ENCODE measurements around the gene DSTYK. TPM values are rescaled to one million over a fixed set of nuclear protein-coding genes. Genes with fewer than 3 reads are reported as not detected.
A peak's percentile ranks its signal among the peaks of the same experiment; 100 is the strongest.

The DSTYK gene
- total RNA-seq, 2 experiments from 2014 or later: 10.0 to 10.7 TPM

- no peaks in the 10 kb centered on the region for H3K27me3 Mint-ChIP-seq
- intact Hi-C loops (cut with micrococcal nuclease): no loop called here
- ATAC-seq: no peak
- no peak overlapping the region for H3K27ac Mint-ChIP-seq
- ChIA-PET POLR2A (interaction anchor here (1.7 to 5.6 kb wide), 2 partner anchors 10 to 12 kb away, joined by 5 to 23 read pairs; partner anchors contain the start of gene RBBP5), CTCF (interaction anchor here (0.5 to 2.4 kb wide), 9 partner anchors 10 to 605 kb away, joined by 3 to 11 read pairs (median 3); no protein-coding TSS in a partner anchor)
- TF ChIP-seq CTCF (IDR thresholded peaks at IDR 0.05): no peak
- no peak for DNase-seq
- peaks cover 9% of the 10 kb centered on the region for H3K4me1 Mint-ChIP-seq (ENCODE audit: low read depth)
- H3K36me3 Mint-ChIP-seq (ENCODE audit: low read depth): peaks cover 34% of the 10 kb centered on the region
- no peaks in the 10 kb centered on the region for H3K9me3 Mint-ChIP-seq
- no peak overlapping the region for H3K4me3 Mint-ChIP-seq
These were observed 102.2 kb downstream of the DSTYK start for GRCh38 chr1:205109269-205109668.

GRCh38 chr1:205108464-205108863, 103.0 kb downstream of the DSTYK start:
- Mint-ChIP-seq H3K9me3 (no peaks in the 10 kb centered on the region), H3K4me3 (no peak overlapping the region), H3K36me3 (ENCODE audit: low read depth) (peaks cover 40% of the 10 kb centered on the region), H3K4me1 (ENCODE audit: low read depth) (peaks cover 9% of the 10 kb centered on the region), H3K27ac (peak overlapping the region; percentile 7), H3K27me3 (no peaks in the 10 kb centered on the region)
- intact Hi-C loops (cut with micrococcal nuclease): no loop called here
- no peak for DNase-seq
- TF ChIP-seq CTCF (IDR thresholded peaks at IDR 0.05): no peak
- ChIA-PET CTCF (interaction anchor here (1.0 to 2.4 kb wide), 6 partner anchors 9 to 148 kb away, joined by 3 to 11 read pairs (median 6); no protein-coding TSS in a partner anchor), POLR2A (interaction anchor here (0.7 to 5.6 kb wide), 2 partner anchors 12 to 22 kb away, joined by 3 to 23 read pairs; partner anchors contain the start of gene RBBP5)
- no peak for ATAC-seq

DNA sequence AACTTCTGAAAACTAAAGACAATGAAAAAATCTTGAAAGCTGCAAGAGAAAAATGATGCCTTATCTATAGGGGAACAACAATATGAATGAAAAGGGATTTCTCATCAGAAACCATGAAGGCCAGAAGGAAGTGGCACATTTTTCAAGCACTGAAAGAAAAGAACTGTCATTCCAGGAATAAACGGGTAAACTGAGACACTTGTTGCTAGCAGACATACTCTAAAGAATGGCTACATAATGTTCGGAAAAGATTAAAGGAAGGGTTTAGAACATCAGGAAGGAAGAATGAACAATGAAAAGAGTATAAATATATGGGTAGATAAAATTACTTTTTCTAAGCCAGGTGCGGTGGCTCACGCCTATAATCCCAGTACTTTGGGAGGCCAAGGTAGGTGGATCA, 104.2 kb downstream of the DSTYK start:
- no peak for DNase-seq
- TF ChIP-seq CTCF (IDR thresholded peaks at IDR 0.05): no peak
- intact Hi-C loops (cut with micrococcal nuclease): no loop called here
- ChIA-PET POLR2A (no interaction called here), CTCF (no interaction called here)
- Mint-ChIP-seq H3K9me3 (no peaks in the 10 kb centered on the region), H3K36me3 (ENCODE audit: low read depth) (peaks cover 41% of the 10 kb centered on the region), H3K27me3 (no peaks in the 10 kb centered on the region), H3K27ac (peak overlapping the region; percentile 40), H3K4me3 (no peak overlapping the region), H3K4me1 (ENCODE audit: low read depth) (peaks cover 9% of the 10 kb centered on the region)
- ATAC-seq: no peak

GRCh38 chr1:205102404-205102803, 109.1 kb downstream of the DSTYK start:
- ChIA-PET CTCF (no interaction called here), POLR2A (interaction anchor here (0.6 kb wide), 1 partner anchor 10 kb away, joined by 5 read pairs; no protein-coding TSS in a partner anchor)
- DNase-seq (no peak), ATAC-seq (no peak)
- no peak for TF ChIP-seq CTCF (IDR thresholded peaks at IDR 0.05)
- H3K4me1 Mint-ChIP-seq (ENCODE audit: low read depth): peaks cover 4% of the 10 kb centered on the region
- H3K36me3 Mint-ChIP-seq (ENCODE audit: low read depth): peaks cover 51% of the 10 kb centered on the region
- no peak overlapping the region for H3K4me3 Mint-ChIP-seq
- H3K27ac Mint-ChIP-seq: no peak overlapping the region
- no peaks in the 10 kb centered on the region for H3K9me3 Mint-ChIP-seq
- H3K27me3 Mint-ChIP-seq: no peaks in the 10 kb centered on the region
- intact Hi-C loops (cut with micrococcal nuclease): no loop called here

- POLR2A ChIA-PET: interaction anchor here (1.9 kb wide), 1 partner anchor 12 kb away, joined by 5 read pairs; no protein-coding TSS in a partner anchor
- no peak for TF ChIP-seq CTCF (IDR thresholded peaks at IDR 0.05)
- Mint-ChIP-seq H3K36me3 (ENCODE audit: low read depth) (peaks cover 47% of the 10 kb centered on the region), H3K9me3 (no peaks in the 10 kb centered on the region), H3K4me3 (no peak overlapping the region), H3K27me3 (no peaks in the 10 kb centered on the region), H3K4me1 (ENCODE audit: low read depth) (no peaks in the 10 kb centered on the region), H3K27ac (no peak overlapping the region)
- ATAC-seq (no peak), DNase-seq (no peak)
- intact Hi-C loops (cut with micrococcal nuclease): no loop called here
- CTCF ChIA-PET: interaction anchor here (0.7 to 2.0 kb wide), 5 partner anchors 18 to 158 kb away, joined by 3 to 6 read pairs (median 4); no protein-coding TSS in a partner anchor
These were observed 113.3 kb downstream of the DSTYK start for GRCh38 chr1:205098242-205098641.

Measured in activated CD8-positive, alpha-beta T cell treated with anti-CD3 and anti-CD28 coated beads for 36 hours (primary cell).